K562 (cell line): ENCODE measurements around the gene ACTN4. TPM values are rescaled to one million over a fixed set of nuclear protein-coding genes. Genes with fewer than 3 reads are reported as not detected.
A peak's percentile ranks its signal among the peaks of the same experiment; 100 is the strongest.

Experiments used
- ATAC-seq: fragments of 200-7000 bp; cut with Tn5 transposase; 3 replicates; pipeline ENCODE4 v1.9.1; 2020; ENCODE audit warnings: moderate library complexity
- BruUV-seq: library from RNA; stranded (reverse); fragments of 400-500 nt; replicated peaks from 2 replicates; lab custom pipeline; 2021; lab: Mats Ljungman, UMichigan
- CTCF ChIA-PET: fragments of 300-600 bp; formaldehyde crosslinking; extraction: SDS; loops from one replicate; lab custom pipeline; 2021; ENCODE audit warnings: low intra/inter-chr PET ratio; lab: Yijun Ruan, JAX
- POLR2A ChIA-PET: fragments of 300-600, 350-650 bp; sonication (Branson Sonifier 250); formaldehyde crosslinking; extraction: SDS; loops from one replicate; lab custom pipeline; 2021; ENCODE audit warnings: antibody characterized with exemption, inconsistent platforms; lab: Yijun Ruan, JAX
- DNase-seq, 4 experiments: peaks; one replicate each; pipeline versions ENCODE4 v3.0.0 to v3.0.0-alpha.2; 2011 to 2018; ENCODE audit warnings: low spot score in 3 of 4, mixed read lengths in 3 of 4; ENCODE audit errors: extremely low read depth in 1 of 4
- FAIRE-seq: peaks from 2 replicates; lab custom pipeline; 2011; peaks lifted over from hg19 to GRCh38; lab: Jason Lieb, UNC
- H2AFZ ChIP-seq: 2 replicates; pipeline ENCODE4 v1.6.0; 2011; ENCODE audit warnings: low read depth, low read length, control low read depth, inconsistent platforms
- H3K27ac ChIP-seq: fragments of 200-600 bp; 3 replicates; pipeline ENCODE4 v1.8.0; 2011; ENCODE audit warnings: low read depth, mild to moderate bottlenecking, control low read depth, inconsistent platforms, low read length, moderate library complexity, mixed read lengths; ENCODE audit errors: extremely low read depth
- H3K27me3 ChIP-seq, 2 experiments: fragments of 300-600 bp in 1 of 2; 2 replicates in 1 of 2; 3 replicates in 1 of 2; pipeline versions ENCODE4 v1.6.0 to v1.8.0; 2011; ENCODE audit warnings: inconsistent platforms in 2 of 2, low read length in 2 of 2, mild to moderate bottlenecking in 1 of 2, mixed read lengths in 1 of 2, moderate library complexity in 1 of 2; ENCODE audit not compliant: control insufficient read depth in 2 of 2, insufficient read depth in 2 of 2
- H3K36me3 ChIP-seq: fragments of 300-600 bp; 3 replicates; pipeline ENCODE4 v1.8.0; 2011; ENCODE audit warnings: mild to moderate bottlenecking, low read length, inconsistent platforms; ENCODE audit not compliant: control insufficient read depth, insufficient read depth
- H3K4me1 ChIP-seq, 2 experiments: fragments of 200-600 bp in 1 of 2; replicated peaks in 1 of 2; 2 replicates in 1 of 2; 3 replicates in 1 of 2; pipeline versions ENCODE4 v1.5.1 to v1.8.0; 2011; ENCODE audit warnings: inconsistent platforms in 2 of 2, low read length in 2 of 2, mild to moderate bottlenecking in 1 of 2, mixed read lengths in 1 of 2, moderate library complexity in 1 of 2; ENCODE audit not compliant: control insufficient read depth in 2 of 2, insufficient read depth in 2 of 2
- H3K4me2 ChIP-seq: 2 replicates; pipeline ENCODE4 v1.6.1; 2011; ENCODE audit warnings: low read length, control low read depth, inconsistent platforms, mixed read lengths; ENCODE audit not compliant: insufficient read depth
- H3K4me3 ChIP-seq: fragments of 200-600 bp; sonication (generic), shearing (Covaris generic); 2 replicates; pipeline ENCODE4 v1.5.1; 2016; ENCODE audit warnings: control low read depth, inconsistent platforms
- H3K79me2 ChIP-seq: fragments of 200-600 bp; 3 replicates; pipeline ENCODE4 v1.8.0; 2011; ENCODE audit warnings: low read length, inconsistent platforms; ENCODE audit not compliant: control insufficient read depth, insufficient read depth
- H3K9ac ChIP-seq, 2 experiments: 2 replicates each; pipeline versions ENCODE4 v1.6.0 to v1.6.1; 2011; ENCODE audit warnings: low read depth in 2 of 2, low read length in 2 of 2, control low read depth in 1 of 2, inconsistent platforms in 1 of 2, mild to moderate bottlenecking in 1 of 2, mixed read lengths in 1 of 2; ENCODE audit not compliant: insufficient read depth in 1 of 2
- H3K9me1 ChIP-seq: one replicate; pipeline ENCODE4 v1.6.0; 2011; ENCODE audit warnings: inconsistent platforms, mild to moderate bottlenecking, low read length, moderate library complexity; ENCODE audit not compliant: control insufficient read depth, insufficient read depth
- H3K9me3 ChIP-seq: replicated peaks from 2 replicates; pipeline ENCODE4 v1.5.1; 2011; ENCODE audit warnings: low read depth, low read length, inconsistent platforms; ENCODE audit not compliant: control insufficient read depth, insufficient read depth
- H4K20me1 ChIP-seq: replicated peaks from 2 replicates; pipeline ENCODE4 v1.6.1; 2011; ENCODE audit warnings: low read length, inconsistent platforms, mixed read lengths; ENCODE audit not compliant: control insufficient read depth, insufficient read depth
- IRF2 ChIP-seq: sonication (generic); formaldehyde crosslinking; IDR thresholded peaks from 2 replicates; pipeline ENCODE4 v1.8.1; 2022; ENCODE audit warnings: mild to moderate bottlenecking, missing genetic modification reagents
- MED1 ChIP-seq: sonication (generic); formaldehyde crosslinking; IDR thresholded peaks from 2 replicates; pipeline ENCODE4 v1.8.1; 2023; ENCODE audit warnings: missing genetic modification reagents, borderline replicate concordance
- MIER1 ChIP-seq: fragments of 450-650 bp; IDR thresholded peaks from 2 replicates; pipeline ENCODE4 v1.6.1; 2016; ENCODE audit warnings: antibody characterized with exemption, mild to moderate bottlenecking, low read depth
- PRPF4 ChIP-seq: fragments of 200-400 bp; formaldehyde crosslinking; IDR thresholded peaks from one replicate; pipeline ENCODE4 v1.6.1; 2017; ENCODE audit warnings: low read length, low read depth, mild to moderate bottlenecking; ENCODE audit not compliant: insufficient read depth, poor library complexity, severe bottlenecking
- TRIM24 ChIP-seq, 2 experiments: fragments of 450-650 bp; IDR thresholded peaks; 2 replicates each; pipeline ENCODE4 v1.6.1; 2016
- YBX1 ChIP-seq: fragments of 450-650 bp; IDR thresholded peaks from 2 replicates; pipeline ENCODE4 v1.7.1; 2016; ENCODE audit warnings: mild to moderate bottlenecking
- WGBS: fragments of 100-300 bp; shearing (Covaris generic); methylation state at CpG from one replicate; pipeline ENCODE4 v1.1.6; 2016; ENCODE audit warnings: low coverage, mixed read lengths; ENCODE audit not compliant: insufficient coverage; ENCODE audit errors: missing lambda C conversion rate; 5-methylcytosine and 5-hydroxymethylcytosine counted together
- in situ Hi-C: fragments of 300-500 bp; cut with MboI; formaldehyde crosslinking; loops from 4 replicates; pipeline ENCODE4 v1.15.0; 2018; ENCODE audit warnings: inconsistent platforms, mixed read lengths
- intact Hi-C: fragments of 100-400 bp; cut with micrococcal nuclease; formaldehyde crosslinking; loops from 2 replicates; pipeline ENCODE4 v1.14.2; 2022
- polyA plus RNA-seq, 8 experiments: library from polyadenylated mRNA; depleted of rRNA in 4 of 8; stranded (reverse) in 5 of 8; unstranded in 3 of 8; fragments of >200 nt; fragmentation: Nextera tagmentation in 2 of 8; fragmentation: Illumina TruSeq in 1 of 8; extraction: Ambion mirVana in 2 of 8; extraction: Trizol in 1 of 8; gene quantifications; 2 replicates each; pipeline versions ENCODE4 v1.2.1 to v1.2.3, GENCODE V29; 2011 to 2014; ENCODE audit warnings: inconsistent platforms in 1 of 8, missing spikeins in 1 of 8
- total RNA-seq, 7 experiments: library from RNA; depleted of rRNA in 6 of 7; stranded (reverse); fragments of >200 nt in 6 of 7; fragmentation: Illumina TruSeq in 2 of 7; extraction: Trizol in 2 of 7; gene quantifications; 2 replicates each; pipeline versions ENCODE4 v1.2.1 to v1.2.3, GENCODE V29; 2011 to 2021; ENCODE audit warnings: low replicate concordance in 1 of 7
- TF ChIP-seq, protein P1 (sequence below): sonication (generic); formaldehyde crosslinking; IDR thresholded peaks from 2 replicates; pipeline ENCODE4 v1.8.1; 2023; ENCODE audit warnings: missing genetic modification reagents, mild to moderate bottlenecking, borderline replicate concordance

Gene ACTN4
- total and polyA plus RNA-seq, 9 of the 15 experiments (the other 6 are each of a cell fraction or from before 2014, with no cell fraction given) = 3.1 to 385 (median 125) TPM

DNA sequence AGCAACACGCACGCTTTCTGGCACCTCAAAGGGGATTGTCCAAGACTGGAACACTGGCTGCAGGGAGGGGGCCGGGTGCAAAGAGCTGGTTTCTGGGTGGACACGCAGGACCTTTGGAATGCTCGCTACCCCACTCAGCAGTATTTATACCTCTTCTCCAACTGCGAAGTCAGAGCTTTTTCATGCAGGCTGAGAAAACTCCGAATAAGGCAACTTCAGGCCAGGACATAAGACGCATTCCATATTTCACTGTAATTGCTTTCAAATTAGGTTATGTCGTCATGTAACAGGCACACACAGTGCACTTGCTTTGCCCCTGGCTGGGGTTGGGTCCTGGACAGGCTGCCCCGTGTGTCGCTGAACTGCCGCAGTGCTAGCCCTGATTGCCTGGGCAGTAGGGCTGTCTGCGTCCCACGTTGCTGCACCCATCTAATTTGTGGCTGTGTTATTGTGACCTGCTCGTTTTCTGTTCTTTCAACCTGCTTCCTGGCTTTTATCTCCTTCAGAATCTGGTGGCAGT, 44.5 kb downstream of the ACTN4 start:
- ChIA-PET CTCF (no interaction called here), POLR2A (interaction anchor here (1.8 kb wide), 1 partner anchor 10 kb away, joined by 5 read pairs; no protein-coding TSS in a partner anchor)
- no TSS peak for BruUV-seq
- ATAC-seq = no peak
- intact Hi-C loops (no loop called here), in situ Hi-C loops (no loop called here)
- Histone ChIP-seq H3K4me1 (peaks cover 28 to 33% of the 10 kb centered on the region in 2 experiments), H3K4me2 (no peak overlapping the region), H3K4me3 (no peak overlapping the region), H3K79me2 (peaks cover 96% of the 10 kb centered on the region), H3K36me3 (peaks cover 77% of the 10 kb centered on the region), H4K20me1 (peaks cover 21% of the 10 kb centered on the region), H2AFZ (no peak overlapping the region), H3K9me1 (peaks cover 3% of the 10 kb centered on the region), H3K9me3 (no peaks in the 10 kb centered on the region), H3K27ac (no peak overlapping the region), H3K27me3 (no peaks in the 10 kb centered on the region), H3K9ac (peak overlapping the region in 1 of 2 experiments; percentile 70; a peak in 2 of 4 replicates)
- 85% methylated on average over 15 of the region's 15 CpGs for WGBS
- TF ChIP-seq MIER1 = no peak
- TF ChIP-seq PRPF4 = no peak
- TF ChIP-seq IRF2 (CRISPR knock-in tag) = no peak
- TF ChIP-seq YBX1 = no peak
- no peak for TF ChIP-seq MED1 (CRISPR knock-in tag)
- TF ChIP-seq, protein P1, sequence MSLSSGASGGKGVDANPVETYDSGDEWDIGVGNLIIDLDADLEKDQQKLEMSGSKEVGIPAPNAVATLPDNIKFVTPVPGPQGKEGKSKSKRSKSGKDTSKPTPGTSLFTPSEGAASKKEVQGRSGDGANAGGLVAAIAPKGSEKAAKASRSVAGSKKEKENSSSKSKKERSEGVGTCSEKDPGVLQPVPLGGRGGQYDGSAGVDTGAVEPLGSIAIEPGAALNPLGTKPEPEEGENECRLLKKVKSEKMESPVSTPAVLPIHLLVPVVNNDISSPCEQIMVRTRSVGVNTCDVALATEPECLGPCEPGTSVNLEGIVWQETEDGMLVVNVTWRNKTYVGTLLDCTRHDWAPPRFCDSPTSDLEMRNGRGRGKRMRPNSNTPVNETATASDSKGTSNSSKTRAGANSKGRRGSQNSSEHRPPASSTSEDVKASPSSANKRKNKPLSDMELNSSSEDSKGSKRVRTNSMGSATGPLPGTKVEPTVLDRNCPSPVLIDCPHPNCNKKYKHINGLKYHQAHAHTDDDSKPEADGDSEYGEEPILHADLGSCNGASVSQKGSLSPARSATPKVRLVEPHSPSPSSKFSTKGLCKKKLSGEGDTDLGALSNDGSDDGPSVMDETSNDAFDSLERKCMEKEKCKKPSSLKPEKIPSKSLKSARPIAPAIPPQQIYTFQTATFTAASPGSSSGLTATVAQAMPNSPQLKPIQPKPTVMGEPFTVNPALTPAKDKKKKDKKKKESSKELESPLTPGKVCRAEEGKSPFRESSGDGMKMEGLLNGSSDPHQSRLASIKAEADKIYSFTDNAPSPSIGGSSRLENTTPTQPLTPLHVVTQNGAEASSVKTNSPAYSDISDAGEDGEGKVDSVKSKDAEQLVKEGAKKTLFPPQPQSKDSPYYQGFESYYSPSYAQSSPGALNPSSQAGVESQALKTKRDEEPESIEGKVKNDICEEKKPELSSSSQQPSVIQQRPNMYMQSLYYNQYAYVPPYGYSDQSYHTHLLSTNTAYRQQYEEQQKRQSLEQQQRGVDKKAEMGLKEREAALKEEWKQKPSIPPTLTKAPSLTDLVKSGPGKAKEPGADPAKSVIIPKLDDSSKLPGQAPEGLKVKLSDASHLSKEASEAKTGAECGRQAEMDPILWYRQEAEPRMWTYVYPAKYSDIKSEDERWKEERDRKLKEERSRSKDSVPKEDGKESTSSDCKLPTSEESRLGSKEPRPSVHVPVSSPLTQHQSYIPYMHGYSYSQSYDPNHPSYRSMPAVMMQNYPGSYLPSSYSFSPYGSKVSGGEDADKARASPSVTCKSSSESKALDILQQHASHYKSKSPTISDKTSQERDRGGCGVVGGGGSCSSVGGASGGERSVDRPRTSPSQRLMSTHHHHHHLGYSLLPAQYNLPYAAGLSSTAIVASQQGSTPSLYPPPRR (CRISPR knock-in tag) = no peak
- no peak for TF ChIP-seq TRIM24 (IDR thresholded peaks at IDR 0.05)
- no peak for DNase-seq
- no peak for FAIRE-seq
